H1 (cell line): Measurements from ENCODE around the gene GLRX5. TPM values are rescaled to one million over a fixed set of nuclear protein-coding genes. Genes with fewer than 3 reads are reported as not detected.

Source experiments
- CTCF ChIA-PET: fragments of 300-600 bp; sonication (Branson Sonifier 250); formaldehyde crosslinking; loops from one replicate; lab custom pipeline; 2021; ENCODE audit not compliant: partially characterized antibody; lab: Charles Lee
- POLR2A ChIA-PET: fragments of 300-600 bp; sonication (Branson Sonifier 250); formaldehyde crosslinking; loops from one replicate; lab custom pipeline; 2021; ENCODE audit warnings: inconsistent platforms; ENCODE audit not compliant: partially characterized antibody; lab: Charles Lee
- DNase-seq, 2 experiments: peaks; one replicate each; pipeline versions ENCODE4 v3.0.0 to v3.0.0-alpha.2; 2010 to 2022; ENCODE audit warnings: low spot score in 2 of 2, low read depth in 1 of 2, mixed read lengths in 1 of 2
- FAIRE-seq: peaks from 2 replicates; lab custom pipeline; 2011; peaks lifted over from hg19 to GRCh38; lab: Jason Lieb, UNC
- H2AFZ ChIP-seq: 2 replicates; pipeline ENCODE4 v1.8.1; 2012; ENCODE audit warnings: low read length, inconsistent platforms
- H2AK5ac ChIP-seq: 2 replicates; pipeline ENCODE4 v1.6.1; 2013; ENCODE audit warnings: low read depth, low read length
- H2BK120ac ChIP-seq: replicated peaks from 2 replicates; pipeline ENCODE3; 2013; ENCODE audit warnings: low read depth, low read length, inconsistent platforms
- H2BK12ac ChIP-seq: 2 replicates; pipeline ENCODE4 v1.6.1; 2013; ENCODE audit warnings: low read depth, low read length
- H2BK15ac ChIP-seq: 2 replicates; pipeline ENCODE4 v1.6.1; 2013; ENCODE audit warnings: low read length
- H2BK20ac ChIP-seq: 2 replicates; pipeline ENCODE4 v1.6.1; 2013; ENCODE audit warnings: low read length
- H2BK5ac ChIP-seq: 2 replicates; pipeline ENCODE4 v1.6.1; 2013; ENCODE audit warnings: low read depth, low read length
- H3K14ac ChIP-seq: 2 replicates; pipeline ENCODE4 v1.6.1; 2013; ENCODE audit warnings: inconsistent platforms; ENCODE audit not compliant: insufficient read length
- H3K18ac ChIP-seq: 2 replicates; pipeline ENCODE4 v1.6.1; 2013; ENCODE audit warnings: low read length; ENCODE audit errors: extremely low read depth
- H3K23ac ChIP-seq: 2 replicates; pipeline ENCODE4 v1.6.1; 2013; ENCODE audit warnings: inconsistent platforms; ENCODE audit not compliant: insufficient read length
- H3K23me2 ChIP-seq: 2 replicates; pipeline ENCODE4 v1.6.1; 2013; ENCODE audit warnings: low read depth, low read length
- H3K27ac ChIP-seq: 2 replicates; pipeline ENCODE4 v1.6.1; 2011; ENCODE audit warnings: low read depth, low read length, inconsistent platforms
- H3K27me3 ChIP-seq, 4 experiments: replicated peaks in 1 of 4; 1 replicate in 1 of 4; 2 replicates in 3 of 4; pipeline versions ENCODE4 v1.6.1 to v1.8.1; 2011 to 2013; ENCODE audit warnings: low read length in 3 of 4, mild to moderate bottlenecking in 3 of 4, inconsistent platforms in 2 of 4, mixed read lengths in 2 of 4, moderate library complexity in 1 of 4; ENCODE audit not compliant: control insufficient read depth in 3 of 4, insufficient read depth in 3 of 4; ENCODE audit errors: extremely low read depth in 1 of 4
- H3K36me3 ChIP-seq, 4 experiments: 2 replicates each; pipeline versions ENCODE4 v1.6.1 to v1.8.1; 2011 to 2013; ENCODE audit warnings: mild to moderate bottlenecking in 4 of 4, low read length in 3 of 4, moderate library complexity in 2 of 4, control low read depth in 1 of 4, inconsistent platforms in 1 of 4; ENCODE audit not compliant: insufficient read depth in 4 of 4, control insufficient read depth in 2 of 4
- H3K4ac ChIP-seq: replicated peaks from 2 replicates; pipeline ENCODE3; 2013; ENCODE audit warnings: low read length, low read depth, mixed read lengths, inconsistent platforms; ENCODE audit not compliant: insufficient read length
- H3K4me1 ChIP-seq, 4 experiments: replicated peaks in 1 of 4; 1 replicate in 1 of 4; 2 replicates in 3 of 4; pipeline versions ENCODE4 v1.6.1 to v1.8.1; 2011 to 2013; ENCODE audit warnings: low read length in 3 of 4, inconsistent platforms in 2 of 4, mixed read lengths in 1 of 4; ENCODE audit not compliant: insufficient read depth in 4 of 4, control insufficient read depth in 3 of 4
- H3K4me2 ChIP-seq, 2 experiments: 2 replicates each; pipeline versions ENCODE4 v1.6.1 to v1.8.1; 2011 to 2013; ENCODE audit warnings: low read depth in 2 of 2, low read length in 2 of 2, control low read depth in 1 of 2, inconsistent platforms in 1 of 2, mild to moderate bottlenecking in 1 of 2; ENCODE audit not compliant: insufficient read depth in 1 of 2
- H3K4me3 ChIP-seq, 4 experiments: fragments of 200-600, 300-600 bp in 1 of 4; sonication (generic), shearing (Covaris generic), sonication (Bioruptor Twin) in 1 of 4; 2 replicates each; pipeline versions ENCODE4 v1.5.1 to v1.8.1; 2011 to 2016; ENCODE audit warnings: low read length in 4 of 4, low read depth in 3 of 4, control low read depth in 2 of 4, inconsistent platforms in 2 of 4, mild to moderate bottlenecking in 2 of 4, mixed read lengths in 1 of 4, moderate library complexity in 1 of 4; ENCODE audit not compliant: insufficient read depth in 2 of 4; ENCODE audit errors: extremely low read depth in 1 of 4
- H3K56ac ChIP-seq: replicated peaks from 2 replicates; pipeline ENCODE3; 2013; ENCODE audit warnings: low read depth, mild to moderate bottlenecking, mixed read lengths, low read length, inconsistent platforms; ENCODE audit not compliant: insufficient read length
- H3K79me1 ChIP-seq: 2 replicates; pipeline ENCODE4 v1.6.1; 2013; ENCODE audit warnings: low read depth, low read length, control low read depth
- H3K79me2 ChIP-seq, 2 experiments: 2 replicates each; pipeline versions ENCODE4 v1.6.1 to v1.8.1; 2012 to 2013; ENCODE audit warnings: low read length in 2 of 2, mild to moderate bottlenecking in 2 of 2, inconsistent platforms in 1 of 2; ENCODE audit not compliant: insufficient read depth in 2 of 2, control insufficient read depth in 1 of 2
- H3K9ac ChIP-seq, 4 experiments: replicated peaks in 1 of 4; 1 replicate in 1 of 4; 2 replicates in 3 of 4; pipeline versions ENCODE4 v1.6.1 to v1.8.1; 2011 to 2013; ENCODE audit warnings: low read depth in 3 of 4, low read length in 3 of 4, control low read depth in 2 of 4, mild to moderate bottlenecking in 2 of 4, moderate library complexity in 2 of 4, inconsistent platforms in 1 of 4; ENCODE audit errors: extremely low read depth in 1 of 4
- H3K9me3 ChIP-seq, 2 experiments: 2 replicates each; pipeline versions ENCODE4 v1.6.1 to v1.8.1; 2012 to 2013; ENCODE audit warnings: mild to moderate bottlenecking in 2 of 2, moderate library complexity in 2 of 2, control low read depth in 1 of 2, inconsistent platforms in 1 of 2, low read depth in 1 of 2, low read length in 1 of 2, mixed read lengths in 1 of 2; ENCODE audit not compliant: insufficient read depth in 2 of 2
- H4K20me1 ChIP-seq, 2 experiments: replicated peaks in 1 of 2; 2 replicates each; pipeline versions ENCODE3 to v1.8.1; 2011 to 2013; ENCODE audit warnings: inconsistent platforms in 2 of 2, low read length in 2 of 2, mild to moderate bottlenecking in 1 of 2; ENCODE audit not compliant: insufficient read depth in 2 of 2, control insufficient read depth in 1 of 2
- H4K5ac ChIP-seq: 2 replicates; pipeline ENCODE4 v1.6.1; 2013; ENCODE audit warnings: low read length, low read depth, mixed read lengths, inconsistent platforms; ENCODE audit not compliant: insufficient read length
- H4K8ac ChIP-seq: 2 replicates; pipeline ENCODE4 v1.8.0; 2013; ENCODE audit warnings: mild to moderate bottlenecking, moderate library complexity, low read length, inconsistent platforms; ENCODE audit not compliant: insufficient read depth; ENCODE audit errors: extremely low read depth
- H4K91ac ChIP-seq: replicated peaks from 2 replicates; pipeline ENCODE3; 2013; ENCODE audit warnings: low read length, mixed read lengths, inconsistent platforms; ENCODE audit not compliant: insufficient read length
- ASH2L ChIP-seq: fragments of 200-600, 300-600 bp; sonication (generic); IDR thresholded peaks from one replicate; pipeline ENCODE4 v1.7.1; 2017; ENCODE audit warnings: low read length
- CTBP2 ChIP-seq: IDR thresholded peaks from 2 replicates; pipeline ENCODE4 v1.7.0; 2011; ENCODE audit warnings: borderline replicate concordance, mild to moderate bottlenecking, moderate library complexity, mixed read lengths, low read length; ENCODE audit not compliant: insufficient read depth, insufficient read length
- EGR1 ChIP-seq: IDR thresholded peaks from 2 replicates; pipeline ENCODE4 v1.6.1; 2011; ENCODE audit warnings: low read depth, low read length, borderline replicate concordance
- FOSL1 ChIP-seq: IDR thresholded peaks from 2 replicates; pipeline ENCODE4 v1.6.1; 2011; ENCODE audit warnings: mild to moderate bottlenecking, low read depth, low read length, moderate library complexity; ENCODE audit not compliant: insufficient read depth
- GTF2F1 ChIP-seq: IDR thresholded peaks from 2 replicates; pipeline ENCODE4 v1.6.1; 2012; ENCODE audit warnings: low read depth, low read length, improper control_type of control experiment, borderline replicate concordance
- HDAC6 ChIP-seq: IDR thresholded peaks from one replicate; pipeline ENCODE4 v1.7.1; 2012; ENCODE audit warnings: low read depth, mild to moderate bottlenecking, inconsistent platforms, low read length, moderate library complexity
- JUN ChIP-seq: IDR thresholded peaks from 2 replicates; pipeline ENCODE4 v1.6.1; 2011; ENCODE audit warnings: low read depth, mild to moderate bottlenecking, improper control_type of control experiment, low read length
- RNF2 ChIP-seq: fragments of 200-900, 300-1000 bp; sonication (generic); IDR thresholded peaks from 2 replicates; pipeline ENCODE4 v1.7.1; 2016; ENCODE audit warnings: borderline replicate concordance, low read depth, mild to moderate bottlenecking, antibody characterized with exemption, low read length; ENCODE audit not compliant: poor library complexity, severe bottlenecking; ENCODE audit errors: missing control alignments
- SP2 ChIP-seq: IDR thresholded peaks from 2 replicates; pipeline ENCODE4 v1.6.1; 2012; ENCODE audit warnings: mild to moderate bottlenecking, low read length, inconsistent platforms
- YY1 ChIP-seq: IDR thresholded peaks from 2 replicates; pipeline ENCODE4 v1.6.1; 2011; ENCODE audit warnings: low read depth, mild to moderate bottlenecking, low read length
- WGBS, 2 experiments: shearing (Covaris generic) in 1 of 2; methylation state at CpG; one replicate each; pipeline versions ENCODE4 v1.1.6 to v1.1.7; 2013 to 2015; ENCODE audit warnings: low lambda C conversion rate in 2 of 2, mixed read lengths in 2 of 2, inconsistent platforms in 1 of 2, low coverage in 1 of 2, missing lambda C conversion rate in 1 of 2; ENCODE audit not compliant: insufficient replicate concordance in 2 of 2, insufficient coverage in 1 of 2, insufficient read length in 1 of 2; ENCODE audit errors: extremely low coverage in 1 of 2, missing lambda C conversion rate in 1 of 2; 5-methylcytosine and 5-hydroxymethylcytosine counted together
- polyA plus RNA-seq, 7 experiments: library from polyadenylated mRNA; depleted of rRNA in 3 of 7; stranded (reverse) in 5 of 7; unstranded in 2 of 7; fragments of >200 nt in 5 of 7; fragments of 200-250 nt in 2 of 7; gene quantifications; 1 replicate in 5 of 7; 2 replicates in 1 of 7; 4 replicates in 1 of 7; pipeline versions ENCODE4 v1.2.1 to v1.2.3, GENCODE V29; 2011 to 2013; ENCODE audit warnings: missing spikeins in 2 of 7, mixed read lengths in 2 of 7
- total RNA-seq: library from RNA; stranded (reverse); fragmentation: NEBNext Ultra II Directional; extraction: Animal tissue kit (Norgen Biotek cat#: 25700); gene quantifications from 2 replicates; pipeline ENCODE4 v1.2.1, GENCODE V29; 2021

GLRX5 gene
- total and polyA plus RNA-seq, 2 of the 8 experiments (the other 6 are each of a cell fraction or from before 2014, with no cell fraction given) = 70.1 to 88.8 TPM

DNA sequence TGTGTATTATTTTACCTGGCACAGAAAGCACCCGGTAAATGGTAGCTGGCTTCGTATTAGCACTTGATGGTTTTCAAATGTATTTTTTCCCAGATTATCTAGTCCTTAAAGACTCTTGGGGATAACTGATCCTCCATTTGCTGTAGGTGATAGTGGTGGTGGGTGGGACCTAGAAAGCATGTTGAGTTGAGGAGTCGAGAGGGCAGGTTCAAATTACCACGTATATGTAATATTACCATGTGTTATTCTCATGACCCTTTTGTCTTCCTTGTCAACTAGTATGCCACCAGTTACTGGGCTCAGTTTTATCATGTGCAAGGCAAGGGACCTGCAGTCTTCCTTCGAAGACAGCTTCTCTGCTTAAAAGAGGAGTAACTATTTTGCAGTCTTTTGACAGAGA is 1.8 kb downstream of the GLRX5 start:
- ChIA-PET CTCF (interaction anchor here (0.7 to 1.9 kb wide), 6 partner anchors 10 to 92 kb away, joined by 3 to 10 read pairs (median 4); no protein-coding TSS in a partner anchor), POLR2A (interaction anchor here (0.6 kb wide), 1 partner anchor 282 kb away, joined by 3 read pairs; no protein-coding TSS in a partner anchor)
- Histone ChIP-seq H3K18ac (no peak overlapping the region), H3K14ac (no peak overlapping the region), H2BK120ac (no peak overlapping the region), H2BK12ac (no peak overlapping the region), H4K91ac (no peak overlapping the region), H3K23ac (no peak overlapping the region), H2BK5ac (no peak overlapping the region), H3K4me2 (peak overlapping the region; percentile 96 to 98; a peak in 2 of 4 replicates), H4K8ac (no peak overlapping the region), H2BK15ac (no peak overlapping the region), H3K4me3 (peak overlapping the region in 1 of 4 experiments; percentile 98; a peak in 2 of 8 replicates), H3K56ac (no peak overlapping the region), H3K9me3 (no peaks in the 10 kb centered on the region), H2AFZ (no peak overlapping the region), H3K4me1 (peaks cover 2 to 19% (median 3%) of the 10 kb centered on the region in 4 experiments), H4K5ac (no peak overlapping the region), H3K27me3 (no peaks in the 10 kb centered on the region), H3K9ac (no peak overlapping the region), H3K27ac (no peak overlapping the region), H2BK20ac (no peak overlapping the region), H3K36me3 (peaks cover 0 to 9% (median 1%) of the 10 kb centered on the region in 4 experiments; a peak in 2 of 8 replicates), H3K4ac (no peak overlapping the region), H3K79me1 (peaks cover 13% of the 10 kb centered on the region; the same call in 1 of the 2 replicates), H2AK5ac (no peak overlapping the region), H3K79me2 (peaks cover 25 to 89% of the 10 kb centered on the region in 2 experiments), H4K20me1 (peaks cover 35 to 46% of the 10 kb centered on the region in 2 experiments), H3K23me2 (peaks cover 16% of the 10 kb centered on the region; the same call in 1 of the 2 replicates)
- 86% methylated on average over 5 of the region's 5 CpGs; no CpG with 5 or more reads in 1 of the 2 experiments for WGBS, 2 experiments
- DNase-seq = no peak
- no peak for FAIRE-seq
- no peak for TF ChIP-seq FOSL1
- TF ChIP-seq GTF2F1 = no peak
- no peak for TF ChIP-seq CTBP2
- no peak for TF ChIP-seq HDAC6
- no peak for TF ChIP-seq EGR1
- no peak for TF ChIP-seq SP2
- TF ChIP-seq RNF2 = no peak
- no peak for TF ChIP-seq ASH2L
- TF ChIP-seq JUN = no peak
- no peak for TF ChIP-seq YY1
